ACC112 (cell line): ENCODE data around the gene TYMP.

Experiments used
- H2AFZ ChIP-seq: fragments of 200-600 bp; sonication (generic); one replicate; pipeline ENCODE4 v1.6.0; 2017; ENCODE audit warnings: antibody characterized with exemption, low read length; ENCODE audit not compliant: unreplicated experiment
- H3K27ac ChIP-seq: fragments of 200-600 bp; sonication (generic); 2 replicates; pipeline ENCODE4 v1.5.1; 2014; ENCODE audit warnings: low read depth, mild to moderate bottlenecking, antibody characterized with exemption, low read length, moderate library complexity
- H3K27me3 ChIP-seq: fragments of 200-600 bp; sonication (generic); 2 replicates; pipeline ENCODE4 v1.6.1; 2014; ENCODE audit warnings: mild to moderate bottlenecking, antibody characterized with exemption, low read length, moderate library complexity, mixed read lengths; ENCODE audit not compliant: insufficient read depth
- H3K36me3 ChIP-seq: fragments of 200-600 bp; sonication (generic); 2 replicates; pipeline ENCODE4 v1.6.1; 2016; ENCODE audit warnings: mild to moderate bottlenecking, antibody characterized with exemption, low read length, moderate library complexity, mixed read lengths; ENCODE audit not compliant: insufficient read depth
- H3K4me1 ChIP-seq: fragments of 200-600 bp; sonication (generic); one replicate; pipeline ENCODE4 v1.6.1; 2016; ENCODE audit warnings: low read length, mixed read lengths; ENCODE audit not compliant: insufficient read depth, unreplicated experiment, control insufficient read depth
- H3K4me3 ChIP-seq: fragments of 200-600 bp; sonication (generic); 2 replicates; pipeline ENCODE4 v1.5.1; 2014; ENCODE audit warnings: mild to moderate bottlenecking, low read depth, low read length
- H3K79me2 ChIP-seq: fragments of 200-600 bp; sonication (generic); one replicate; pipeline ENCODE4 v1.6.0; 2016; ENCODE audit warnings: low read length; ENCODE audit not compliant: control insufficient read depth, unreplicated experiment, insufficient read depth

The TYMP gene

DNA sequence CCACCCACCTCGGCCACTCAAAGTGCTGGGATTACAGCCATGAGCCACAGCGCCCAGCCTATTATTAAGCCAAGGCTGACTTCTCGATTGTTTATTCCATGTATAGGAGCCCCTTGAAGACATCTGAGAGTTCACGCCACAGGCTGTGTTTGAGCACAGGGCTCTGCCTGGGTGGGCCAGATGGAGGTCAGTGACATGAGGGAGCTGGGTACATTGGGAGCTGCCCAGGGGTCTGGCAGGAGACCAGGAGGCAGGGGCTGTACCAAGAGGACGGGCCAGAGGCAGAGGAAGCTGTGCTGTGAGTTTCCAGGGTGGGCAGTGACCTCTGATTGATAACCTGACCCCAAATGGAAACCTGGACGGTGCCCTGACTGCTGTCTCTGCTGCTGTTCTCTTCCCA, 27.7 kb downstream of the TYMP start:
- H3K79me2 ChIP-seq: peaks cover 14% of the 10 kb centered on the region

GRCh38 chr22:50500452-50500851, 29.4 kb downstream of the TYMP start:
- no peaks in the 10 kb centered on the region for H3K36me3 ChIP-seq
- no peak overlapping the region for H2AFZ ChIP-seq
- no peaks in the 10 kb centered on the region for H3K4me1 ChIP-seq
- no peaks in the 10 kb centered on the region for H3K79me2 ChIP-seq
- H3K4me3 ChIP-seq: no peak overlapping the region
- no peak overlapping the region for H3K27ac ChIP-seq
- no peaks in the 10 kb centered on the region for H3K27me3 ChIP-seq

More for the DNA sequence above, 27.7 kb downstream of the TYMP start:
- no peak overlapping the region for H2AFZ ChIP-seq
- H3K36me3 ChIP-seq: no peaks in the 10 kb centered on the region
- H3K27ac ChIP-seq: no peak overlapping the region
- H3K27me3 ChIP-seq: no peaks in the 10 kb centered on the region
- H3K4me3 ChIP-seq: no peak overlapping the region
- peaks cover 3% of the 10 kb centered on the region for H3K4me1 ChIP-seq

GRCh38 chr22:50498322-50498890, 31.4 kb downstream of the TYMP start:
- Histone ChIP-seq H3K4me3 (no peak overlapping the region), H2AFZ (no peak overlapping the region), H3K27ac (no peak overlapping the region), H3K27me3 (no peaks in the 10 kb centered on the region), H3K4me1 (no peaks in the 10 kb centered on the region), H3K79me2 (no peaks in the 10 kb centered on the region), H3K36me3 (no peaks in the 10 kb centered on the region)

GRCh38 chr22:50497093-50497492, 32.7 kb downstream of the TYMP start:
- no peaks in the 10 kb centered on the region for H3K79me2 ChIP-seq
- no peak overlapping the region for H3K27ac ChIP-seq
- no peak overlapping the region for H3K4me3 ChIP-seq
- H3K36me3 ChIP-seq: no peaks in the 10 kb centered on the region
- H2AFZ ChIP-seq: no peak overlapping the region
- H3K4me1 ChIP-seq: no peaks in the 10 kb centered on the region
- H3K27me3 ChIP-seq: no peaks in the 10 kb centered on the region

DNA sequence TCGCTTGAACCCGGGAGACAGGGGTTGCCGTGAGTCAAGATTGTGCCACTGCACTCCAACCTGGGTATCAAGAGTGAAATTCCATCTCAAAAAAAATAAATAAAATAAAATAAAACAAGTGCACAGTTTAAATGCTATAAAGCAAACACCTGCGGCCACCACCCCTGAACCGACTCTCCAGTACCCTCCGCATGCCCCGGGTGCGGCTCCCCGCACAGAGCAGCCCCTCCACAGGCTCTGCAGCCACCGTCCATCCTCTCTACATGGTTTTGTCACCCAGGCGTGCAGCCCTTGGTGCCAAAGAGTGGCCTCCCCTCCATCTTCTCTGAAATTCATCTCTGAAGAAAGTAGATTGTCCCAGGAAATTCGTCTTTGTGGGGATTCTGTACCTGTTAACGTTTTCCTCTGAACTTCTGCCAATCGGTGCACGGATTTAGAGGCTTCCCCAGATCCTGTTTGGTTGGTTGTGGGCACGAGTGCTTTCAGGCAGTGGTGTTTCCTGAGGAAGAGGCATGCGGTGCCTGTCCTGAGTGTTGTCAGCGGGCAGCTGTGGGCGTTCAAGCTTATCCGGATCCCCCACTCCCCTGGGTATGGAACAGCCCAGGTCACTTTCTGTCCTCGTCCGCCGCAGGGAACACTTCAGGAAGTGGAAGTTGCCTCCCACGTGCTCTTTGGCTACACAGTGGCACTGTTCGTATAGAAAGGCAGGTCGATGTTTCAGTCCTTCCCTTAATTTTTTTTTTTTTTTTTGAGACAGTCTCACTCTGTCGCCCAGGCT, 39.1 kb downstream of the TYMP start:
- no peak overlapping the region for H3K4me3 ChIP-seq

DNA sequence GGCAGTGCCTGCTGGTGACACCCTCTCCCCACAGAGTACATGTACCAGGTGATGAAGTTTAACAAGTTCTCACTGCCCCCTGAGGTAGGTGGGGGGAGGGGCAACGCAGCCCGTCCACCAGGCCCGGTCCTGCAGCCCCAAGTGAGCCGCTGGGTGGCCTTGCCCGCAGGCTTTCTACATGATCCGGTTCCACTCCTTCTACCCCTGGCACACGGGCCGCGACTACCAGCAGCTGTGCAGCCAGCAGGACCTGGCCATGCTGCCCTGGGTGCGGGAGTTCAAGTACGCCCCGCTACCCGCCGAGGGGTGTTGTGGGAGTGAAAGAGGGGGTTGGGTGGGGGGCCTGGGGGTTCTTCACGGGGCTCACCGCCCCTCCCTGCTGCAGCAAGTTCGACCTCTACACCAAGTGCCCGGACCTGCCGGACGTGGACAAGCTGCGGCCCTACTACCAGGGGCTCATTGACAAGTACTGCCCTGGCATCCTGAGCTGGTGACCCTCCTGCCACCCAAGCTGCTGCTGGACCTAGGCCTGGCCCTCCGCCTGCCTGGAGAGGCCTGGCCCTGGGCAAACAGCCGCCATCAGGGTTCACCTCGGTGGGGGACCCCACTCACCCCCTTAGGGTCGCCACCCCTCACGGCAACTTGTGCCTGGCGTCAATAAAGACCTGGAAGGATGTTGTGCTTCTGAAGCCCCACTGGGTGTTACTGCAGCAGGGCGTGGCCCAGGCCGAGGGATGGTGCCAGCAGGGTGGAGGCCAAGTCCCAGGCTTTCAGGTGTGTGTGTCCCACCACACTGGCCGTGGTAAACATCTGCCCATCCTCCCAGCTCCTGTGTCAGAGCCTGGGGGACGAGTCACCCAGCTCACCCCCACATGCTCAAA, 40.2 kb downstream of the TYMP start:
- H3K79me2 ChIP-seq: no peaks in the 10 kb centered on the region
- H2AFZ ChIP-seq: no peak overlapping the region
- no peaks in the 10 kb centered on the region for H3K36me3 ChIP-seq
- no peaks in the 10 kb centered on the region for H3K27me3 ChIP-seq
- H3K4me1 ChIP-seq: no peaks in the 10 kb centered on the region
- H3K4me3 ChIP-seq: no peak overlapping the region
- H3K27ac ChIP-seq: no peak overlapping the region

More for the DNA sequence above, 39.1 kb downstream of the TYMP start:
- Histone ChIP-seq H3K27ac (no peak overlapping the region), H2AFZ (no peak overlapping the region), H3K27me3 (no peaks in the 10 kb centered on the region), H3K36me3 (no peaks in the 10 kb centered on the region), H3K4me1 (no peaks in the 10 kb centered on the region), H3K79me2 (no peaks in the 10 kb centered on the region)

- no peak overlapping the region for H3K27ac ChIP-seq
These were observed 40.9 kb downstream of the TYMP start for GRCh38 chr22:50488886-50489285.

DNA sequence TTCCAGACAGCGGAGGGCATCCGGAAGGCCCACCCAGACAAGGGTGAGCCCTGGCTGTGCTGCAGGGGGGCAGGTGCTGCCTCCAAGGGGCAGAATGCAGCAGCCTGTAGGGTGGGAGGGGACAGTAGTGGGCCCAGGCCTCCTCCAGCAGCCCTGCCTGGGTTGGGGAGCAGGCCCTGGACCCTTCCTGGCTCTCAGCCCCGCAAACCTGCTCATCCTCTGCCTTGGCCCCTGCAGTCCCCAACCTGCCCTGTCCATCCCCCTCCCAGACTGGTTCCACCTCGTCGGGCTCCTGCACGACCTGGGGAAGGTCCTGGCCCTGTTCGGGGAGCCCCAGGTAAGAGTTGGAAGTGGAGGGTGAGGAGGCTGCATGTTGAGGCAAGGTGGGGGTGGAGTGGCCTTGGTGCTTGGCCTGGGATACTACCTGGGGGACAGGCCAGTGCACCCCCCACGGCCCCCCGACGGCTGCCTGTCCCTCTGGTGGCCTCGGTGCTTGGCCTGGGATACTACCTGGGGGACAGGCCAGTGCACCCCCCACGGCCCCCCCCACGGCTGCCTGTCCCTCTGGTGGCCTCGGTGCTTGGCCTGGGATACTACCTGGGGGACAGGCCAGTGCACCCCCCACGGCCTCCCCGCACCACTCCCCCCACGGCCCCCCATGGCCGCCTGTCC, 41.7 kb downstream of the TYMP start:
- Histone ChIP-seq H3K27me3 (no peaks in the 10 kb centered on the region), H3K27ac (no peak overlapping the region), H3K36me3 (no peaks in the 10 kb centered on the region), H3K4me3 (no peak overlapping the region), H3K79me2 (no peaks in the 10 kb centered on the region), H2AFZ (no peak overlapping the region), H3K4me1 (no peaks in the 10 kb centered on the region)

More at GRCh38 chr22:50488886-50489285, 40.9 kb downstream of the TYMP start:
- no peaks in the 10 kb centered on the region for H3K4me1 ChIP-seq
- H3K36me3 ChIP-seq: no peaks in the 10 kb centered on the region
- no peak overlapping the region for H2AFZ ChIP-seq
- no peaks in the 10 kb centered on the region for H3K27me3 ChIP-seq
- no peak overlapping the region for H3K4me3 ChIP-seq
- H3K79me2 ChIP-seq: no peaks in the 10 kb centered on the region

DNA sequence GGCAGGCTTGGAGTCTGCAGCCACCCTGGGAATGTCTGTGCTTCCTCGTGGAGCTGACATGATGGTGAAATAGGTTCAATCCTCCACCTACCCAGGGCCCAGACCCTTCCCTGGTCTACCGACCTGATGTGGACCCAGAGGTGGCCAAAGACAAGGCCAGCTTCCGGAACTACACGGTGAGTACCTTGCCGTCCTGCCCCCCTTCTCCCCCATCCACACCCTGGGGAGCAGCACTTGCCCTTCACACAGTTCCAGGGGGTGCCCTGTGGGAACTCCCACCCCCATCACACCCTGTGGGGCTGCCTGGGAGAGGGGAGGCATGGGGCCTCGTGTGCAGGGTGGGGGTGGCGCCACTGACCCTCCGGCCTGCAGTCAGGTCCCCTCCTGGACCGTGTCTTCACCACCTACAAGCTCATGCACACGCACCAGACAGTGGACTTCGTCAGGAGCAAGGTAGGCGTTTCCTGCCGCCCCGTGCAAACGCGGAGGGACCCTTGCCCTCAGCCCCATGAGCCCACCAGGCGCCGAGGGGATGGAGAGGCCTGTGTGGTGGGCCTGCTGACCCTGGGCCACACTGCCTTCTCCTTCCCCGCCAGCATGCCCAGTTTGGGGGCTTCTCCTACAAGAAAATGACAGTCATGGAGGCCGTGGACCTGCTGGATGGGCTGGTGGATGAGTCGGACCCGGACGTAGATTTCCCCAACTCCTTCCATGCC, 42.4 kb downstream of the TYMP start:
- no peaks in the 10 kb centered on the region; the same call in 1 of the 2 replicates for H3K27me3 ChIP-seq
- H2AFZ ChIP-seq: no peak overlapping the region
- H3K79me2 ChIP-seq: no peaks in the 10 kb centered on the region
- H3K4me3 ChIP-seq: no peak overlapping the region
- H3K36me3 ChIP-seq: no peaks in the 10 kb centered on the region
- no peak overlapping the region for H3K27ac ChIP-seq
- H3K4me1 ChIP-seq: no peaks in the 10 kb centered on the region
